Measurements from ENCODE around the gene TLK1. TPM values are rescaled to one million over a fixed set of nuclear protein-coding genes. Genes with fewer than 3 reads are reported as not detected.

Gene TLK1
- total and polyA plus RNA-seq, 4 donors: 7.7 to 19.6 (median 15.6) TPM

GRCh38 chr2:171139860-171140259 lies 20.8 kb downstream of the TLK1 start:
- WGBS: 95% methylated on average over 9 of the region's 9 CpGs
- H3K4me1 ChIP-seq (ENCODE audit: control insufficient read depth in 4 of 4, insufficient read depth in 4 of 4, low read length in 3 of 4): peaks cover 5 to 43% (median 11%) of the 10 kb centered on the region in 4 donors

More at GRCh38 chr2:171139860-171140259, 20.8 kb downstream of the TLK1 start:
- H3K27me3 ChIP-seq (ENCODE audit: control insufficient read depth in 4 of 4, insufficient read depth in 4 of 4, low read length in 3 of 4): no peaks in the 10 kb centered on the region
- no peak overlapping the region for H3K4me3 ChIP-seq (ENCODE audit: low read depth in 1 of 3, low read length in 3 of 3)
- no peak for DNase-seq (ENCODE audit: low spot score)
- no peak overlapping the region for H3K9ac ChIP-seq (ENCODE audit: low read depth in 1 of 2, low read length in 2 of 2)
- H3K27ac ChIP-seq (ENCODE audit: low read depth in 1 of 2, low read length in 2 of 2): no peak overlapping the region
- H3K36me3 ChIP-seq (ENCODE audit: control insufficient read depth in 4 of 4, insufficient read depth in 3 of 4, low read depth in 1 of 4, low read length in 3 of 4): peaks cover 0 to 1% (median 0%) of the 10 kb centered on the region in 4 donors
- no peaks in the 10 kb centered on the region for H3K9me3 ChIP-seq (ENCODE audit: control insufficient read depth in 4 of 4, low read length in 3 of 4)
- TF ChIP-seq EGR1 (IDR thresholded peaks at IDR 0.05; ENCODE audit: low read depth in 2 of 2) (no peak), RXRA (IDR thresholded peaks at IDR 0.05) (no peak), FOXA2 (IDR thresholded peaks at IDR 0.05) (no peak), ATF3 (IDR thresholded peaks at IDR 0.05) (no peak), RAD21 (IDR thresholded peaks at IDR 0.05) (no peak), YY1 (IDR thresholded peaks at IDR 0.05) (no peak), HNF4A (conservative IDR thresholded peaks at IDR 0.05) (no peak), TAF1 (conservative IDR thresholded peaks at IDR 0.05) (no peak), REST (IDR thresholded peaks at IDR 0.05) (no peak), GABPA (IDR thresholded peaks at IDR 0.05 in 1 of 2, conservative IDR thresholded peaks at IDR 0.05 in 1 of 2) (no peak), CTCF (IDR thresholded peaks at IDR 0.05; ENCODE audit: low read depth, low read length, missing input control) (no peak), NR2F2 (IDR thresholded peaks at IDR 0.05) (no peak), JUND (IDR thresholded peaks at IDR 0.05) (no peak), MAX (IDR thresholded peaks at IDR 0.05) (no peak), SP1 (IDR thresholded peaks at IDR 0.05) (no peak), HNF4G (IDR thresholded peaks at IDR 0.05) (no peak), FOXA1 (IDR thresholded peaks at IDR 0.05) (no peak), ZBTB33 (IDR thresholded peaks at IDR 0.05) (no peak)
